DMS153 (cell line): ENCODE measurements around the gene GARIN5A.

Source experiments
- DNase-seq: peaks from one replicate; lab custom pipeline; 2025; lab: John Stamatoyannopoulos, UW

The GARIN5A gene

DNA sequence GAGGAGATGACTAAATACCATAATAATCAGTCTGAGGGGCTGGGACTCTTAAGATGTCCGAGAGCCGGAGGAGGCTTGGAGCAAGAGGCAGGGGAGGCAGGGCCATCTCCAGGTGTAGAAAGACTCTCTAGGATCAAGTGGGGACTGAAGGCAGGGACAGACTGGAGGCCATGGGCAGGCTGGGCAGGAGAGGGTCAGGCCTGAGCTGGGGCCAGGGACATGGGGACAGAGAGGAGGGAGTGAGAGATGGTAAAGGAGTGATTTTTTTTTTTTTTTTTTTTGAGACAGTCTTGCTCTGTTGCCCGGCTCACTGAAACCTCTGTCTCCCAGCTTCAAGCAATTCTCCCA lies 32.2 kb upstream of the GARIN5A start:
- DNase-seq, result no peak

DNA sequence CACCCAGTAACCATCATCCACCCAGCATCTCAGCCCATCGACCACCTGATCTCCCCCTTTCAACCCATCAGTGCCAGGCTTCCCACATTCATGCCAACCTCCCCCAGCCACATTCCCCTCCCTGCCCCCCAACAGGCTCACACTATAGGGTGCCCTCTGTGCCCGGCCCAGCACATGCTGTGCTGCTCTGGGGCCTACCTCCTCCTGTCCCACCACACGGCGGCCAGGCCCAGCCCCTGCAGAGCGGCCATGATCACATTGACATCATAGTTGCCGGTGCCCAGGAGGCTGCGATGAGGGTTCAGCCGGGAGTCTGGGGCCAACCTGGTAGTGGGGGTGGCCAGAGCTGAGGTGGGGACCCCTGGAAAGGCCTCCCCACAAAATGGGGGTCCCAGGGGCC lies 30.7 kb upstream of the GARIN5A start:
- no peak for DNase-seq

DNA sequence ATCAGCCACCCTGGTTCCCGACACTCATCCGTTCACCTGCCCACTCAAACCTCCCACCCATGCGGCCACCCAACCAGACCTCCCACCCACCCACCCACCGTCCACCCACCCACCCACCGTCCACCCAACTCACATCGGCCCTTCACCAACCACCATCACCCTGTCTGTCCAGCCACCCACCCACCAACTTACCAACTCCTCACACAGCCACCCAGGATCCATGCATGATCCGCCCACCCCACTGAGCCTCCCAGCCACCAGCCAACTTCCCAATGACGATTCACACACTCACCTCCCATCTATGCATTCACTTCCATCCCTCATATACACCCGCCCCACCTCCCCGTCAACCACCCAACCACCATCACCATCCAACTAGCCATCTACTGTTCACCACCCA lies 30.1 kb upstream of the GARIN5A start:
- no peak for DNase-seq

- DNase-seq, result no peak
These were observed 29.4 kb upstream of the GARIN5A start for GRCh38 chr19:50505856-50506611.

DNA sequence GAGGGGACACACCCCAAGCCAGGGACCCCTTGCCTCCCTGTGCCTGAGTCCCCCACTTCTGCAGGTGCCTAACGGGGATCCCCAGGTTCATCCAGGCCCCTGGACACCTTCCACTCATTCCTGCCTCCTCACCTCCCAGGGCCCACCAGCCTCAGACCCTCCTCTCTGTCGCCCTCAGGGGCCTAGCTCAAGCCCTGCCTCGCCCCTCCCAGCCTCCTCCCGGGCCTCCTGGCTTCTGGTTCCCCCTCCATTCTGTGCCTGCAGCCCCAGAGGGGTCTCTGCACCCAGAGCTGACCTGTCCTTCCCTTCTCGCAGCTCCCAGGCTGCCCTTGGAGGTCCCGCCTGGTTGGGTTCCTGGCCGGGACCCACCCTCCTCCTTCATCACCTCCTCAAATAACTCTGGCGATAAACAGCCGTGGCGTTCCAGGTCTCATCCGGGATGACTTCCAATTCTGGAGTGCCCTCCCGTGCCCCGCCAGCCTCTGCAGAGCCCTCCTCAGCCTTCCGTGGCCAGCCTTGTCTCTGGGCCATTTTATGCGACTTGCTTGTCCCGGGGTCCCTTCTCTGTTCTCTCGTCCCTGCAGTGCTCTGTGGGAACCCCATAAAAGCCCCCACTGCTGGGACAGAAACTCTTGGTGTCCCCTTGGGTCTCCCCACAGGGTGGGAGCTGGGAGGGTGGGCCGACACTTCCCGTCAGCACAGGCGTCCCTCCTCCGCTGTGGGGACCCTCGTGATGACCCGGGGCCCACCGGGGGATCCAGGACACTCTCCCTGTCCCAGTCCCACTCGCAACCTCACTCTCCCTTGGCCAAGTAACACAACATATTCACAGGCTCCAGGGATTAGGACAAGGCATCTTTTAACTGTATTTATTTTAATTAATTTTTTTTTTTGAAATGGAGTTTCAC lies 25.2 kb upstream of the GARIN5A start:
- no peak for DNase-seq

- DNase-seq, result no peak
These were observed 24.5 kb upstream of the GARIN5A start for GRCh38 chr19:50501186-50501567.

GRCh38 chr19:50500753-50501151 lies 24.1 kb upstream of the GARIN5A start:
- no peak for DNase-seq

DNA sequence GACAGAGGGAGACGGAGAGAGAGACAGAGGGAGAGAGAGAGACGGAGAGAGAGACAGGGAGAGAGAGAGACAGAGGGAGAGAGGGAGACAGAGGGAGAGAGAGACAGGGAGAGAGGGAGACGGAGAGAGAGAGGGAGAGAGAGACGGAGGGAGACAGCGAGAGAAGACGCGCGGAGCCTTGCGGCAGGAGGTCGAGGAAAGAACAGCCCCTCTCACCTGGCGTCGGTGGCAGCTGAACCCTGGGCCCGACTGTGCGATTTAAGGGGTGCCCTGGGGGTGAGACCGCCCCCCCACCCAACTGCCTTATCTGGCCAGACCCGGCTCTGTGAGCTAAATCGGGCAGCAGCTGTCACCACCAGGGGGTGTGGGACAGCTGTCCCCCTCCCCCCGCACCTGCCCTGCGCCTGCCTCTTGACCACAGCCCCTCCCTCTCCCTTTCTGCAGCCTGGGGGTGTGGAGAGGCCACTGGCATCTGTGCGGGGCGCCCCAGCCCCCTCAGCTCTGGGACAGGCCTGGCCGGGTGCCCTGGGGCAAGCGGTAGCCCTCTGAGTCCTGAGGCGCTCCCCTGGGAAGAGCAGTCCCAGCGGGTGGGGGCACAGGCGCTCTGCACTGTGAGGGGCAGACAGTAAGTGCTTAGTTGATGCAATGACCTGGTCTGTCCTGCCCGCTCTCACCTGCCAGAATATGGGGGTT lies 23.6 kb upstream of the GARIN5A start:
- no peak for DNase-seq

DNA sequence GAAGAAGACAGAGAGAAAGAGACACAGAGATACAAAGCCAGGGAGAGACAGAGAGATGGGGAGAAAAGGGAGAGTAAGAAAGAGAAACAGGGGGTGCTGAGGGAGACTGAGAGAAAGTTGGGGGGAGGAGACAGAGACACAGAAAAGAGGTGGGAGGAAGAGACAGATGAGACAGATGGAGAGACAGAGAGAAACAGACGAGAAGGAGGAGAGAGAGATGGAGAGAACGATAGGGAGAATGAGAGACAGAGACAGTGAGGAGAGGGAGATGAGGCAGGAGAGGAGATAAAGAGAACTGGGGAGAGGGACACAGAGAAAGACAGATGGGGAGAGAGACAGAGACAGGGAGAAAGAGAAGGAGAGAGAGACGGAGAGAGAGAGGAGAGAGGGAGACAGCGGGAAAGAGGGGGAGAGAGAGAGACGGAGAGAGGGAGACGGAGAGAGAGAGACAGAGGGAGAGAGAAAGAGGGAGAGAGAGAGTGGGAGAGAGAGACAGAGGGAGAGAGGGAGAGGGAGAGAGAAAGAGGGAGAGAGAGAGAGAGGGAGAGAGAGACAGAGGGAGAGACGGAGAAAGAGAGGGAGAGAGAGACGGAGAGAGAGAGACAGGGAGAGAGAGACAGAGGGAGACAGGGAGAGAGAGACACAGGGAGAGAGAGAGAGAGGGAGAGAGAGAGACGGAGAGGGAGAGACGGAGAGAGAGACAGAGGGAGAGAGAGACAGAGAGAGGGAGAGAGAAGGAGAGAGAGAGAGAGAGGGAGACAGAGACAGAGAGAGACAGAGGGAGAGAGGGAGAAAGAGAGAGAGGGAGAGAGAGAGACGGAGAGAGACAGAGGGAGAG lies 21.8 kb upstream of the GARIN5A start:
- no peak for DNase-seq

DNA sequence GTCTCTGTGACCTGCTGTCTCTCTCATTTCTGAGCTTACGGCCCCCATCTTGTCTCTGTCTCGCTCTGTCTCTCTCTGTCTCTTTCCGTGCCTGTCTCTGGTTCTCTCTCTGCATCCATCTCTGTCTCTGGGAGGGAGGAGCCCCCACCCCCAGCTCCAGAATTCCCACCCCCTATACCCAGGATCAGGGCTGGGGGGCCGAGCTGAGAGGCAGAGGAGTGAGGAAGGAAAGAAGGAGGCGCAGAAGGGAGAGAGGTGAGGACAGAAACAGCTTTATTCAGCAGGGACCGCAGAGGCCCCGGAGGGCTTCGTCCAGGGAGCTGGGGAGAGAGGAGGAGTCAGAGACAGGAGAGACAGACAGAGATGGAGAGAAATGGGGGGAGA lies 20.4 kb upstream of the GARIN5A start:
- no peak for DNase-seq

DNA sequence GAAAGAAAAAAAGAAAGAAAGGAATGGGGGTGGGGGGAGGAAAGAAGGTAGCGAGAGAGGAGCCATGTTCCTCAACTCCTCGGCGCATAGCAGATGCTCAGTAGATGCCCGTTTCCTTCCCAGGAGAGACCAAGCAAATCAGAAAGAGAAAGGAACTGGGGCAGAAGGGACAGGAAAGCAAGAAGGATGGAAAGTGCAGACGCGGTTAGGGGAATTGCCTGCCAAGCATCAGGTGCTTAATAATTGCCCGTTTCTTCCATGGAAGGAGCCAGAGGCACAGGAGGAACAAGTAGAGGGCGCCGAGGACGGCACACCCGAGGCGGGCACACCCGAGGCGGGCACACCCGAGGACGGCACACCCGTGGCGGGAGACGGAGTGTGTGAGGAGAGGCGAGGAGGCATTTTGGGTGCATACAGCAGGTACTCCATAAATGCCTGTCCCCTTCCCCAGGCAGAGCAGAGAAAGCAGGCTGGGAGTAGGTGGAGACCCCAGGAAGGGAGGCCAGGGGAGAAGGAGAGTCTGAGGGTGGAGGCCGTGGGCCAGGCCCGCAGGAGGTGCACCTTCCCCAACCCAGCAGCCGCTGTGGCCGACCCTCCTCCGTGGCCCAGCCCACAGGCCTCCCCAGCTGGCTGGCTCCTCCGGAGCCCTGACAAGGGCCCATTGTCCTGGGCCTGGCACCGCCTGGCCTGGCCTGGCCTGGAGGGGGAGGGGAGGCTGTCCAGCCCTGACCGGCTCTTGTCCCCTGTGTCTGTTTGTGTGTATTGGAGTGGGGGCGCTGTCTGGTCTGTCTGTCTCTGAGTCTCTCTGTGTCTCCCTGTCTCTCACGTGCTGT lies 19.8 kb upstream of the GARIN5A start:
- DNase-seq, result no peak

DNA sequence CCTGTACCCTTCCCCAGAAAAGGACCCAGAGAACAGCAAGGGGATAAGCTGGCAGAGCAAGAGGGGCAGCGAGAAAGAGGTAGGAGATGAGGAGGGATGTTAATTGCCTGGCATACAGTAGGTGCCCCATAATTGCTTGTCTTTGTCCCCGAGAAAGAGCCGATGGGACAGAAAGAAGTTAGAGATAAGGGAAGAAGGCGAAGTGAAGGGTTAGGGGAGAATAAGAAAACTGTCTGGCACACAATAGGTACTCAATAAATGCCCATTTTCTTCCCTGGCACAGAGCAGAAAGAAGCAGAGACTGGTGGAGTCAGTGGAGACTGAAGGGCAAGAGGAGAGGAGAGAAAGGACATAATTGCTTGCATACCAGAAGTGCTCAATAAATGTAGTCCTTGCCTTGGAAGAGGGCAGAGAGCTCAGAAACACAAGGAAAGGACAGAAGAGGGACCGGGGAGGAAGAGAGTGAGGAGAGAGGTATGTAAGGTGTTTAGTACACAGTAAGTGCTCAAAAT lies 18.4 kb upstream of the GARIN5A start:
- no peak for DNase-seq

GRCh38 chr19:50494186-50495019 lies 17.8 kb upstream of the GARIN5A start:
- DNase-seq, result no peak

DNA sequence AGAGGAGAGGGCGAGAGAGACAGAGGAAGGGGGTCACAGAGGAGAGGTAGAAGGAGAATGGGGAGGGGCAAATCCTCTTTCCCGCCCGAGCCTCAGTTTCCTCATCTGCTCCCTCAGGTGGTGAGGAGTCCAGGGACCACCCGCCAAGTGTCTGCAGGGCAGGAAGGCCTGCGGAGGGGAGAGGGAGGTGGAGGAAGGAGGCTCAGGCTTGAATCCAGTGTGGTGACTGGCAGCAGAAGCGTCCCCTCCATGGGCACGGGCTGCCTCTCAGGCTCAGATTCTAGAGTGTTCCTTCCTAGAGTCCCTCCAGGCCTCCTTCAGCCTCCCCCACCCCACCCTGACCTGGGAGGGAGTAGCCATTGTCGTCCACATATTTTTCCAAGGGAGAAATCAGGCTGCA lies 16.5 kb upstream of the GARIN5A start:
- DNase-seq, result no peak

DNA sequence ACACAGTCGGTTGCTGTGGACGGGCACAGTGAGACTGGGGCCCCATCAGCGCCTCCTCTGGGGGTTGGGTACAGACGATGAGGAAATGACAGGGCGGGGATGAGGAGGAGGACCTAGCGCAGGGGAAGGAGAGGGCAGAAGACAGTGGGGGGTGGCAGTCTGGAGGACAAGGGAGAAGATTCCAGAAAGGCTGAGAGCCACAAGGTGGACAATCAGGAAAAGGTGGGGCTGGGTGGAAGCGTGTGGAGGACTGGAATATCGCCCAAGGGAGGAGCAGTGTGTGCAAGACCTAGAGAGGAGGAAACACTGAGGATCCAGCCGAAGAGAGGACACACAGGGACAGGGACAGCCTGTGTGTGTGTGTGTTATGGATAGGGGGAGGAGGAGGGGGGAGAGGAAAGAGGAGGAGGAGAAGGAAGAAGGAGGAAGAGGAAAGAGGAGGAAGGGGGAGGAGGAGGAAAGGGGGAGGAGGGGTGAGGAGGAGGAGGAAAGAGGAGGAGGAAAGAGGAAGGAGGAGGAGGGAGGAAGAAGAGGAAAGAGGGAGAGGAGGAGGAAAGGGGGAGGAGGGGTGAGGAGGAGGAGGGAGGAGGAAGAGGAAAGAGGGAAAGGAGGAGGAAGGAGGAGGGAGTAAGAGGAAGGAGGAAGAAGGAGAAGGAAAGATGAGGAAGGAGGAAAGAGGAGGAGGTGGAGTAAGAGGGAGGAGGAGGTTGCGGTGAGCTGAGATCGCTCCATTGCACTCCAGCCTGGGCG lies 15.8 kb upstream of the GARIN5A start:
- DNase-seq, result no peak

DNA sequence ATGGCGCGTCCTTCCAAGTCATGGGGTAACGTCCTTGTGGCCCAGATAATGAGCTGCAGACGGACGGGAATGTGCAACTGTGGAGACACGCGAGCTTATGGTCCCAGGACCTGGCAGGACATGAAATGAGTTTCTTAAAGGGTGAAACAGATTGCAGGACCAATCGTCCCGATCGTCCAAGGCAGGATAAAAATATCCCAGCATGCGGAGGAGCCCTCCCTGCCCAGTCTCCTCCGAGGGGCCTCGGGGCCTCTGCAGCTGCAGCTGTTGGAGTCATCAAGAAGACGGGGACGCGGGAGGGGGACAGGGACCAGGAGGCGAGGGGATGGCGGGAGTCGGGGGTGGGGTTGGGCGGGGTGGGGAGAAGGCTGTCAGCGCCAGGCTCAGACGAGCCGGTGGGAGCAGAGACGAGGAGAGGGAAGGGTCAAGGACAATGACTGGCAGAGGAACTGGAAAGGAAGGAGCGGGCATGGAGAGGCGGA lies 14.4 kb upstream of the GARIN5A start:
- DNase-seq, result no peak

- no peak for DNase-seq
These were observed 13.8 kb upstream of the GARIN5A start for GRCh38 chr19:50490411-50490811.

DNA sequence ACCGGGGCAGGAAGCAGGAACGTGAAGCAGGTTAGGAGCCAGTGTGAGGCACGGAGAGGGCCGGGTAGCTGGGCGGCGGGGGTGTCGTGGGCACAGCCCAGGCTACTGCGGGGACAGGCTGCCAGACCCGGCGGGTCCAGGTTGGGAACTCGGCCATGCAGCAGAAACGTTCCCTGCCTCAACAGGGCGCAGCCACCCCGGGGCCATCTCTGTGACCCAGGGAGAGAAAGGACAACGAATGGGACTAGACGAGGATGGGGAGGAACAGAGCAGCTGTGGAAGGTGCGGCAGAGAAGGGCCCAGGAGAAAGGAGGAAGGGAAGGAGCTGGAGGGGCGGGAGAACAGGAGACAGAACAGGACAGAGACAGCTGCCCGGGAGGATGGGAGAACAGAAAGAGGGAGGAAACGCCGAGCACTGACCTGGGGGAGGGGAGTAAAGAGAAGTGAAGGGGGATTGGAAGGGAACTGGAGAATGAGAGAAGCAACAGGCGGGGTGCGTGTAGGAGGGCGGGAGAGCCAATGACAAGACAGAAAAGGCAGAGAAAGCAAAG lies 12.9 kb upstream of the GARIN5A start:
- DNase-seq, result no peak
